Neuron (in vitro differentiated cells): Measurements from ENCODE around the gene MVP.
"Not testable (repeated sequence)": the region's sequence is repeated elsewhere in the genome, so short reads cannot be mapped to it uniquely, and the experiment has no call there.

Experiments used
- H2AFZ ChIP-seq: one replicate; pipeline ENCODE4 v1.6.1; 2013; ENCODE audit warnings: low read depth, mild to moderate bottlenecking, inconsistent platforms, low read length, moderate library complexity
- H3K27me3 ChIP-seq: one replicate; pipeline ENCODE4 v1.6.1; 2013; ENCODE audit warnings: low read length; ENCODE audit not compliant: insufficient read depth
- H3K36me3 ChIP-seq: one replicate; pipeline ENCODE4 v1.6.1; 2013; ENCODE audit warnings: low read length; ENCODE audit not compliant: insufficient read depth
- H3K4me1 ChIP-seq: one replicate; pipeline ENCODE4 v1.6.1; 2013; ENCODE audit warnings: low read length; ENCODE audit not compliant: insufficient read depth
- H3K4me3 ChIP-seq: 2 replicates; pipeline ENCODE4 v1.5.1; 2013; ENCODE audit warnings: mild to moderate bottlenecking, low read length, moderate library complexity
- H3K9me3 ChIP-seq: one replicate; pipeline ENCODE4 v1.6.1; 2013; ENCODE audit warnings: low read length

Gene MVP

GRCh38 chr16:29831490-29831889, 11.2 kb downstream of the MVP start:
- no peak overlapping the region for H3K4me3 ChIP-seq
- H2AFZ ChIP-seq: no peak overlapping the region
- H3K4me1 ChIP-seq: no peaks in the 10 kb centered on the region
- no peaks in the 10 kb centered on the region for H3K9me3 ChIP-seq
- H3K27me3 ChIP-seq: no peaks in the 10 kb centered on the region
- H3K36me3 ChIP-seq: no peaks in the 10 kb centered on the region

GRCh38 chr16:29833219-29833618, 13.0 kb downstream of the MVP start:
- H3K4me3 ChIP-seq, H3K9me3 ChIP-seq, H2AFZ ChIP-seq, H3K4me1 ChIP-seq, H3K36me3 ChIP-seq, H3K27me3 ChIP-seq: not testable (repeated sequence)

GRCh38 chr16:29834079-29834478, 13.8 kb downstream of the MVP start:
- Histone ChIP-seq H3K9me3 (no peaks in the 10 kb centered on the region), H3K4me1 (no peaks in the 10 kb centered on the region), H2AFZ (no peak overlapping the region), H3K4me3 (no peak overlapping the region), H3K27me3 (no peaks in the 10 kb centered on the region), H3K36me3 (no peaks in the 10 kb centered on the region)

- no peaks in the 10 kb centered on the region for H3K9me3 ChIP-seq
- H3K27me3 ChIP-seq: no peaks in the 10 kb centered on the region
- H3K4me3 ChIP-seq: no peak overlapping the region
- H2AFZ ChIP-seq: no peak overlapping the region
- H3K4me1 ChIP-seq: no peaks in the 10 kb centered on the region
- H3K36me3 ChIP-seq: no peaks in the 10 kb centered on the region
These were observed 15.7 kb downstream of the MVP start for GRCh38 chr16:29835926-29836325.

GRCh38 chr16:29836623-29837022, 16.4 kb downstream of the MVP start:
- H3K36me3 ChIP-seq: no peaks in the 10 kb centered on the region
- no peak overlapping the region for H2AFZ ChIP-seq
- H3K4me1 ChIP-seq: no peaks in the 10 kb centered on the region
- H3K27me3 ChIP-seq: peaks cover 2% of the 10 kb centered on the region
- H3K9me3 ChIP-seq: no peaks in the 10 kb centered on the region
- H3K4me3 ChIP-seq: no peak overlapping the region

- H3K4me3 ChIP-seq: no peak overlapping the region
- H3K36me3 ChIP-seq: no peaks in the 10 kb centered on the region
- H2AFZ ChIP-seq: no peak overlapping the region
- peaks cover 2% of the 10 kb centered on the region for H3K27me3 ChIP-seq
- no peaks in the 10 kb centered on the region for H3K9me3 ChIP-seq
- H3K4me1 ChIP-seq: no peaks in the 10 kb centered on the region
These were observed 17.6 kb downstream of the MVP start for GRCh38 chr16:29837841-29838240.

GRCh38 chr16:29839822-29840221, 19.6 kb downstream of the MVP start:
- Histone ChIP-seq H3K36me3 (no peaks in the 10 kb centered on the region), H3K9me3 (no peaks in the 10 kb centered on the region), H3K27me3 (peaks cover 2% of the 10 kb centered on the region), H2AFZ (no peak overlapping the region), H3K4me3 (no peak overlapping the region), H3K4me1 (no peaks in the 10 kb centered on the region)

GRCh38 chr16:29840240-29840639, 20.0 kb downstream of the MVP start:
- H3K27me3 ChIP-seq: peaks cover 2% of the 10 kb centered on the region
- H3K9me3 ChIP-seq: no peaks in the 10 kb centered on the region
- H3K4me3 ChIP-seq: no peak overlapping the region
- H3K4me1 ChIP-seq: no peaks in the 10 kb centered on the region
- no peak overlapping the region for H2AFZ ChIP-seq
- no peaks in the 10 kb centered on the region for H3K36me3 ChIP-seq

GRCh38 chr16:29841631-29842030, 21.4 kb downstream of the MVP start:
- Histone ChIP-seq H3K4me1 (no peaks in the 10 kb centered on the region), H3K36me3 (no peaks in the 10 kb centered on the region), H2AFZ (no peak overlapping the region), H3K27me3 (peaks cover 2% of the 10 kb centered on the region), H3K9me3 (no peaks in the 10 kb centered on the region), H3K4me3 (no peak overlapping the region)

GRCh38 chr16:29842732-29843346, 22.6 kb downstream of the MVP start:
- Histone ChIP-seq H3K9me3 (no peaks in the 10 kb centered on the region), H3K36me3 (no peaks in the 10 kb centered on the region), H3K4me3 (no peak overlapping the region), H3K4me1 (no peaks in the 10 kb centered on the region), H2AFZ (no peak overlapping the region), H3K27me3 (peaks cover 2% of the 10 kb centered on the region)

GRCh38 chr16:29843931-29844330, 23.7 kb downstream of the MVP start:
- H3K36me3 ChIP-seq: no peaks in the 10 kb centered on the region

GRCh38 chr16:29844575-29845331, 24.5 kb downstream of the MVP start:
- Histone ChIP-seq H3K4me3 (no peak overlapping the region), H3K36me3 (no peaks in the 10 kb centered on the region), H2AFZ (no peak overlapping the region), H3K27me3 (peaks cover 2% of the 10 kb centered on the region), H3K4me1 (no peaks in the 10 kb centered on the region), H3K9me3 (no peaks in the 10 kb centered on the region)

More at GRCh38 chr16:29843931-29844330, 23.7 kb downstream of the MVP start:
- Histone ChIP-seq H3K9me3 (no peaks in the 10 kb centered on the region), H2AFZ (no peak overlapping the region), H3K27me3 (peaks cover 2% of the 10 kb centered on the region), H3K4me1 (no peaks in the 10 kb centered on the region), H3K4me3 (no peak overlapping the region)

- Histone ChIP-seq H3K9me3 (no peaks in the 10 kb centered on the region), H3K36me3 (no peaks in the 10 kb centered on the region), H2AFZ (no peak overlapping the region), H3K4me1 (no peaks in the 10 kb centered on the region), H3K4me3 (no peak overlapping the region), H3K27me3 (peaks cover 2% of the 10 kb centered on the region)
These were observed 25.4 kb downstream of the MVP start for GRCh38 chr16:29845656-29846055.
